ENCODE results near the gene NFXL1. TPM values are rescaled to one million over a fixed set of nuclear protein-coding genes. Genes with fewer than 3 reads are reported as not detected.

Gene NFXL1
- total RNA-seq (10 to 100 TPM; 11.6 to 17.9 (median 16.1) TPM), total RNA-seq (7.8 to 28.1 (median 16.7) reads per million in 29 experiments)
- 16.2 TPM for total RNA-seq (2013)

- Histone ChIP-seq H3K27me3 (replicated peaks in 1 of 2; ENCODE audit: control insufficient read depth in 2 of 2, extremely low read depth in 1 of 2, insufficient read depth in 2 of 2, low read length in 1 of 2) (no peaks in the 10 kb centered on the region), H3K9me3 (no peaks in the 10 kb centered on the region), H3K36me3 (ENCODE audit: control insufficient read depth in 2 of 2, extremely low read depth in 1 of 2, insufficient read depth in 1 of 2, low read length in 1 of 2) (peaks cover 0 to 4% of the 10 kb centered on the region in 2 donors), H3K4me1 (ENCODE audit: control insufficient read depth in 1 of 2, extremely low read depth in 1 of 2, insufficient read depth in 2 of 2, low read length in 2 of 2) (peaks cover 10 to 12% of the 10 kb centered on the region in 2 experiments), H3K27ac (ENCODE audit: low read length) (peak within 1 kb of the TSS; percentile 70), H3K4me3 (ENCODE audit: control insufficient read depth in 1 of 2, extremely low read depth in 1 of 2, low read length in 1 of 2) (peak within 1 kb of the TSS; percentile 87 to 94)
- Mint-ChIP-seq H3K4me1 (peaks cover 31 to 38% (median 36%) of the 10 kb centered on the region in 3 donors), H3K9me3 (peaks cover 0 to 5% (median 0%) of the 10 kb centered on the region in 3 donors), H3K27ac (peak within 1 kb of the TSS; percentile 91 to 97), H3K27me3 (no peaks in the 10 kb centered on the region), H3K4me3 (peak within 1 kb of the TSS; percentile 93 to 98 (median 95)), H3K36me3 (peaks cover 18% of the 10 kb centered on the region)
- ChIA-PET POLR2A (interaction anchor here (0.6 to 0.7 kb wide), 3 partner anchors 119 to 514 kb away, joined by 3 to 5 read pairs (median 3); no protein-coding TSS in a partner anchor), CTCF (interaction anchor here (0.6 to 1.4 kb wide), 4 partner anchors 10 to 75 kb away, joined by 3 to 6 read pairs (median 4); no protein-coding TSS in a partner anchor)
- 0% methylated on average over 40 of the region's 55 CpGs for WGBS (ENCODE audit: insufficient coverage)
- ATAC-seq (replicated peaks in 1 of 4): peak; percentile 97
- peak; percentile 91 to 96 (median 94) for DNase-seq
Observed at GRCh38 chr4:47914220-47914925, at the start of gene NFXL1. Gene NFXL1 (minus strand): TSS chr4:47914583. CDS start chr4:47914203, 380 bp downstream.

DNA sequence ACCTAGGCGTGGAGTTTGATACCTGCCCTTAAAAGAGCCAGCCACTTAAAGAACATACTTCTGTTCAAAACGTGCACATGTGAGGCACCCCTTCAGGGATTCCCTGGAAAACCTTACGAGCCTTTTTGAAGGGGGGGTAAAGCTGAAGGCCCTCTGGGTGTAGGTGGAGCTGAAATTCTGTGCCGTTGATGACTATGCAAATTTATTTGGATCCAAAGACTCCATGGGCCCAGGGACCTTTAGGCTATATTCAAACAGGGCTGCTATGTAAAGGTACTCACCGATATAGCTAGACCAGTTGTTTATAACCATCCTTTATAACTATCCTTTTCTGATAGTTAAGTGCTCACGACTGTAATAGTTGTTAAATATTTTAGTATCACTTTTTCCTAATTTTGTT is 40.3 kb upstream of the NFXL1 start:
- Mint-ChIP-seq H3K36me3 (no peaks in the 10 kb centered on the region), H3K4me1 (no peaks in the 10 kb centered on the region), H3K4me3 (no peak overlapping the region), H3K9me3 (no peaks in the 10 kb centered on the region), H3K27ac (no peak overlapping the region), H3K27me3 (peaks cover 3 to 5% of the 10 kb centered on the region in 2 donors)
- Histone ChIP-seq H3K36me3 (ENCODE audit: control insufficient read depth in 2 of 2, extremely low read depth in 1 of 2, insufficient read depth in 1 of 2, low read length in 1 of 2) (no peaks in the 10 kb centered on the region), H3K27ac (ENCODE audit: low read length) (no peak overlapping the region), H3K27me3 (replicated peaks in 1 of 2; ENCODE audit: control insufficient read depth in 2 of 2, extremely low read depth in 1 of 2, insufficient read depth in 2 of 2, low read length in 1 of 2) (no peaks in the 10 kb centered on the region), H3K4me1 (ENCODE audit: control insufficient read depth in 1 of 2, extremely low read depth in 1 of 2, insufficient read depth in 2 of 2, low read length in 2 of 2) (no peaks in the 10 kb centered on the region), H3K4me3 (ENCODE audit: control insufficient read depth in 1 of 2, extremely low read depth in 1 of 2, low read length in 1 of 2) (no peak overlapping the region), H3K9me3 (no peaks in the 10 kb centered on the region)
- ChIA-PET CTCF (no interaction called here), POLR2A (interaction anchor here in 1 of 2 donors (0.6 kb wide), 1 partner anchor 40 kb away, joined by 3 read pairs; no protein-coding TSS in a partner anchor)
- ATAC-seq (replicated peaks in 1 of 4) (no peak), DNase-seq (no peak)
- WGBS (ENCODE audit: insufficient coverage): 80% methylated on average over 1 of the region's 6 CpGs

GRCh38 chr4:47954245-47954644 is 39.9 kb upstream of the NFXL1 start:
- no peaks in the 10 kb centered on the region for H3K4me1 Mint-ChIP-seq
- DNase-seq (no peak), ATAC-seq (replicated peaks in 1 of 4) (no peak)
- no peaks in the 10 kb centered on the region for H3K9me3 Mint-ChIP-seq
- no peaks in the 10 kb centered on the region for H3K36me3 Mint-ChIP-seq
- H3K4me3 Mint-ChIP-seq: no peak overlapping the region
- H3K27ac ChIP-seq (ENCODE audit: low read length): no peak overlapping the region
- 78% methylated on average over 9 of the region's 10 CpGs for WGBS (ENCODE audit: insufficient coverage)
- ChIA-PET POLR2A (interaction anchor here in 1 of 2 donors (0.6 kb wide), 1 partner anchor 41 kb away, joined by 3 read pairs; no protein-coding TSS in a partner anchor), CTCF (no interaction called here)
- H3K36me3 ChIP-seq (ENCODE audit: control insufficient read depth in 2 of 2, extremely low read depth in 1 of 2, insufficient read depth in 1 of 2, low read length in 1 of 2): no peaks in the 10 kb centered on the region
- no peaks in the 10 kb centered on the region for H3K27me3 ChIP-seq (replicated peaks in 1 of 2; ENCODE audit: control insufficient read depth in 2 of 2, extremely low read depth in 1 of 2, insufficient read depth in 2 of 2, low read length in 1 of 2)
- no peaks in the 10 kb centered on the region for H3K9me3 ChIP-seq
- no peak overlapping the region for H3K27ac Mint-ChIP-seq
- H3K4me3 ChIP-seq (ENCODE audit: control insufficient read depth in 1 of 2, extremely low read depth in 1 of 2, low read length in 1 of 2): no peak overlapping the region
- H3K4me1 ChIP-seq (ENCODE audit: control insufficient read depth in 1 of 2, extremely low read depth in 1 of 2, insufficient read depth in 2 of 2, low read length in 2 of 2): no peaks in the 10 kb centered on the region
- peaks cover 3 to 5% of the 10 kb centered on the region in 2 donors for H3K27me3 Mint-ChIP-seq

GRCh38 chr4:47945930-47946726 is 31.7 kb upstream of the NFXL1 start:
- H3K36me3 Mint-ChIP-seq: no peaks in the 10 kb centered on the region
- Histone ChIP-seq H3K36me3 (ENCODE audit: control insufficient read depth in 2 of 2, extremely low read depth in 1 of 2, insufficient read depth in 1 of 2, low read length in 1 of 2) (no peaks in the 10 kb centered on the region), H3K9me3 (no peaks in the 10 kb centered on the region), H3K27me3 (replicated peaks in 1 of 2; ENCODE audit: control insufficient read depth in 2 of 2, extremely low read depth in 1 of 2, insufficient read depth in 2 of 2, low read length in 1 of 2) (peaks cover 0 to 6% of the 10 kb centered on the region in 2 experiments), H3K4me3 (ENCODE audit: control insufficient read depth in 1 of 2, extremely low read depth in 1 of 2, low read length in 1 of 2) (no peak overlapping the region), H3K27ac (ENCODE audit: low read length) (no peak overlapping the region), H3K4me1 (ENCODE audit: control insufficient read depth in 1 of 2, extremely low read depth in 1 of 2, insufficient read depth in 2 of 2, low read length in 2 of 2) (no peaks in the 10 kb centered on the region)
- ATAC-seq (replicated peaks in 1 of 4) (no peak), DNase-seq (no peak)
- H3K9me3 Mint-ChIP-seq: no peaks in the 10 kb centered on the region
- no CpG with 5 or more reads among the region's 5 CpGs for WGBS (ENCODE audit: insufficient coverage)
- H3K27me3 Mint-ChIP-seq: peaks cover 0 to 5% of the 10 kb centered on the region in 2 donors
- no peak overlapping the region for H3K4me3 Mint-ChIP-seq
- ChIA-PET CTCF (interaction anchor here (0.6 kb wide), 2 partner anchors 12 to 14 kb away, joined by 3 to 5 read pairs; no protein-coding TSS in a partner anchor), POLR2A (no interaction called here)
- H3K4me1 Mint-ChIP-seq: no peaks in the 10 kb centered on the region
- H3K27ac Mint-ChIP-seq: no peak overlapping the region

GRCh38 chr4:47942081-47942819 is 27.9 kb upstream of the NFXL1 start:
- Mint-ChIP-seq H3K27ac (no peak overlapping the region), H3K27me3 (no peaks in the 10 kb centered on the region), H3K4me3 (no peak overlapping the region), H3K9me3 (no peaks in the 10 kb centered on the region), H3K36me3 (no peaks in the 10 kb centered on the region), H3K4me1 (no peaks in the 10 kb centered on the region)
- DNase-seq: no peak
- Histone ChIP-seq H3K4me1 (ENCODE audit: control insufficient read depth in 1 of 2, extremely low read depth in 1 of 2, insufficient read depth in 2 of 2, low read length in 2 of 2) (no peaks in the 10 kb centered on the region), H3K27me3 (replicated peaks in 1 of 2; ENCODE audit: control insufficient read depth in 2 of 2, extremely low read depth in 1 of 2, insufficient read depth in 2 of 2, low read length in 1 of 2) (peaks cover 0 to 4% of the 10 kb centered on the region in 2 experiments), H3K9me3 (no peaks in the 10 kb centered on the region), H3K36me3 (ENCODE audit: control insufficient read depth in 2 of 2, extremely low read depth in 1 of 2, insufficient read depth in 1 of 2, low read length in 1 of 2) (no peaks in the 10 kb centered on the region), H3K4me3 (ENCODE audit: control insufficient read depth in 1 of 2, extremely low read depth in 1 of 2, low read length in 1 of 2) (no peak overlapping the region), H3K27ac (ENCODE audit: low read length) (no peak overlapping the region)
- WGBS (ENCODE audit: insufficient coverage): 85% methylated on average over 3 of the region's 10 CpGs
- ChIA-PET CTCF (interaction anchor here (0.6 to 0.7 kb wide), 4 partner anchors 10 to 215 kb away, joined by 3 to 5 read pairs (median 4); no protein-coding TSS in a partner anchor), POLR2A (interaction anchor here in 1 of 2 donors (0.6 kb wide), 1 partner anchor 11 kb away, joined by 9 read pairs; no protein-coding TSS in a partner anchor)
- ATAC-seq (replicated peaks in 1 of 4): no peak

- H3K4me1 Mint-ChIP-seq: no peaks in the 10 kb centered on the region
- H3K9me3 ChIP-seq: no peaks in the 10 kb centered on the region
- ChIA-PET POLR2A (no interaction called here), CTCF (no interaction called here)
- peaks cover 0 to 5% of the 10 kb centered on the region in 2 donors for H3K27me3 Mint-ChIP-seq
- no peaks in the 10 kb centered on the region for H3K27me3 ChIP-seq (replicated peaks in 1 of 2; ENCODE audit: control insufficient read depth in 2 of 2, extremely low read depth in 1 of 2, insufficient read depth in 2 of 2, low read length in 1 of 2)
- no peaks in the 10 kb centered on the region for H3K4me1 ChIP-seq (ENCODE audit: control insufficient read depth in 1 of 2, extremely low read depth in 1 of 2, insufficient read depth in 2 of 2, low read length in 2 of 2)
- H3K4me3 ChIP-seq (ENCODE audit: control insufficient read depth in 1 of 2, extremely low read depth in 1 of 2, low read length in 1 of 2): no peak overlapping the region
- no peak overlapping the region for H3K27ac ChIP-seq (ENCODE audit: low read length)
- no peaks in the 10 kb centered on the region for H3K9me3 Mint-ChIP-seq
- H3K27ac Mint-ChIP-seq: no peak overlapping the region
- H3K36me3 ChIP-seq (ENCODE audit: control insufficient read depth in 2 of 2, extremely low read depth in 1 of 2, insufficient read depth in 1 of 2, low read length in 1 of 2): no peaks in the 10 kb centered on the region
- H3K4me3 Mint-ChIP-seq: no peak overlapping the region
- DNase-seq (no peak), ATAC-seq (replicated peaks in 1 of 4) (no peak)
- no peaks in the 10 kb centered on the region for H3K36me3 Mint-ChIP-seq
- WGBS (ENCODE audit: insufficient coverage): 87% methylated on average over 3 of the region's 5 CpGs
Observed at GRCh38 chr4:47939456-47939855, 25.1 kb upstream of the NFXL1 start.

All from T-cell (primary cell).